Activated CD8-positive, alpha-beta memory T cell treated with anti-CD3 and anti-CD28 coated beads, Interleukin-2, amount 50 U/mL, for 24 hours (primary cell): ENCODE results near the gene SLC4A1AP.
A peak's percentile ranks its signal among the peaks of the same experiment; 100 is the strongest.
"Not testable (repeated sequence)": the region's sequence is repeated elsewhere in the genome, so short reads cannot be mapped to it uniquely, and the experiment has no call there.

Experiments used
- DNase-seq: peaks from one replicate; pipeline ENCODE4 v3.0.0-alpha.2; 2020; ENCODE audit errors: extremely low read depth

Gene SLC4A1AP, protein sequence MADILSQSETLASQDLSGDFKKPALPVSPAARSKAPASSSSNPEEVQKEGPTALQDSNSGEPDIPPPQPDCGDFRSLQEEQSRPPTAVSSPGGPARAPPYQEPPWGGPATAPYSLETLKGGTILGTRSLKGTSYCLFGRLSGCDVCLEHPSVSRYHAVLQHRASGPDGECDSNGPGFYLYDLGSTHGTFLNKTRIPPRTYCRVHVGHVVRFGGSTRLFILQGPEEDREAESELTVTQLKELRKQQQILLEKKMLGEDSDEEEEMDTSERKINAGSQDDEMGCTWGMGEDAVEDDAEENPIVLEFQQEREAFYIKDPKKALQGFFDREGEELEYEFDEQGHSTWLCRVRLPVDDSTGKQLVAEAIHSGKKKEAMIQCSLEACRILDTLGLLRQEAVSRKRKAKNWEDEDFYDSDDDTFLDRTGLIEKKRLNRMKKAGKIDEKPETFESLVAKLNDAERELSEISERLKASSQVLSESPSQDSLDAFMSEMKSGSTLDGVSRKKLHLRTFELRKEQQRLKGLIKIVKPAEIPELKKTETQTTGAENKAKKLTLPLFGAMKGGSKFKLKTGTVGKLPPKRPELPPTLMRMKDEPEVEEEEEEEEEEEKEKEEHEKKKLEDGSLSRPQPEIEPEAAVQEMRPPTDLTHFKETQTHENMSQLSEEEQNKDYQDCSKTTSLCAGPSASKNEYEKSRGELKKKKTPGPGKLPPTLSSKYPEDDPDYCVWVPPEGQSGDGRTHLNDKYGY

DNA sequence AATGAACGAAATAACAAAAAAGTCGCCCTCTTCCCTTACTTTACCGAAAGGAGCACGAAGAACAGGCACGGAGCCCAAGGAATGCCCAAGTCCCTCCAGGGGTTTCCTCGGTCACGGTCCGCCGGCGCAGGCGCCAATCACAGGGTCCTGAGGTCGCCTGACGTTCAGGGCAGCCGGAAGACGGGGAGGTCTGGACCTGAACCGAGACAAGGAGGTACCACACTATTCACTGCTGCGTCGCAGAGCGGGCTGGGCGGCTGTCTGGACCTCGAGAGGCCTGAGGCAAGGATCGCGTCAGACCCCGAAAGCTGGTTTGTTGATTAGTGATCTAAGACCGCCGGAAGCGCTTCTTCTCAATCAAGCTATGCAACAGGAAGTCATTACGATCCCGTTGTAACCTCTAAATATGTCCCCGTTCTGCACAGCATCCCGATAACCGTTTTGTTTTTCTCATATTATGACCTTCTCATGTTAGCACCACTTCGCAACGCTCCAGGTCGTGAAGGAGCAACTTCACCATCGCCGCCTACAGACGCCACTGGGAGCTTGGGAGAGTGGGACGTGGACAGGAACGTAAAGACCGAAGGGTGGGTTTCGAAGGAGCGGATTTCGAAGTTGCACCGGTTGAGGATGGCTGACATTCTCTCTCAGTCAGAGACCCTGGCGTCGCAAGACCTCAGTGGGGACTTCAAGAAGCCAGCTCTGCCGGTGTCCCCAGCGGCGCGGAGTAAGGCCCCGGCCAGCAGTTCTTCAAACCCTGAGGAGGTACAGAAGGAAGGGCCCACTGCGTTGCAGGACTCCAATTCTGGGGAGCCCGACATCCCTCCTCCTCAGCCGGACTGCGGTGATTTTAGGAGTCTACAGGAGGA, at the start of gene SLC4A1AP, which contains the start of gene SUPT7L:
TSS of gene SLC4A1AP (plus strand) at position 605 of the 869 bp plus-strand sequence. CDS start at position 631, 26 bp downstream.
TSS of gene SUPT7L (minus strand) at position 330 of the 869 bp plus-strand sequence. CDS start 1,422 bp downstream, outside the sequence.
- peak; percentile 49 for DNase-seq

DNA sequence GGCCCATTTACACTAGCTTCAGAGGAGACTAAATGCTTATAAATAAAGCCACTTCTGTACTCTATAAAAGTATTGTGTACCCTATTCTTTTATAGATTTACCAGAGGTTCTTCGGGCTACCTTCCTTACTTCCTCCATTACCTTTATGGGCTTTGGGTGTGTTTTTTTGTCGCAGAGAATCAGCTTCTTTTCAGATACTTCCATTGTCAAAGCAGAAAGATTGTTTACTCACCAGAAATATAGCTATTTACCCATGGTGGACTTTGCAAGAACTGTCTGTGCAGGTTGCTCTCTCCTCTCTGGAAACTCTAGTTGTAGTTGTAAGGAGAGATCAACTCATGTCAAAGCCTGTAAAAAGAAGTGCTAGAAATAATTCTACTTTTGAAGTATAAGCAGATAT, 49.7 kb upstream of the SLC4A1AP start:
- DNase-seq: no peak

DNA sequence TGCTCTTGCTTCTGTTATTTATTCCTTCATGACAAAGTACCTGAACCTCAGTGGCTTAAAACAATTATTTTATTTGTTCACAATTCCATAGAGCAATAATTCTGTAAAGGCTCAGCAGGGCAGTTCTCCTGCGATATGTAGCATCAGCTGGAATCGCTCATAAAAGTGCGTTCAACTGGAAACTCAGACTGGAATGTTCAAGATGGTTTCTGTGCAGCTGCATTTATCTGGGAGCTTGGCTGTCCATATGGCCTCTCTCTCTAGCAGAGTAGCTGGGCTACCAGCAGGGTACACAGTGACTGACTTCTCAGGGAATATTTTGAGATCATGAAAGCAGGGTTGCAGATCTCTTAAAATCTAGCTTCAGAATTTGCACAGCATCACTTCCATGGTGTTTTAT, 48.4 kb upstream of the SLC4A1AP start:
- DNase-seq: no peak

DNA sequence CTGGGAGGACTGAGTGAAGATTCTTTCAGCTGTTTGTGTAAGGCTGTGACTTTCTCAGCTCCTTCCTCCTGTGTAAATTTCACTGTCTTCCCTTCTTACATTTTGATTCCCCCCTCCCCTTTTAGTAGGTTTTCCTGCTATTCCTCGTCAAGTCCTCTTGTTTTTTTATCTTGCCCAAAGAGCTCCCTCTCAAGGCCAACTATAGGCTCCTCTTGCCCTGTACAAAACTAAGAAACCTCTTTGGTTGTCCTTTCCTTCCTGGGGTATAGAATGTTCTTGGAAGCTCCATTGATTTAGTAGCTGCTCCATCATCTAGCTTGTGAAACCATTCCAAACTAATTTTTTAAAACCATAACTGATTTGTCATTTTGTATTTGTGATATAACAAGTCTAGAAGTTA, 42.2 kb upstream of the SLC4A1AP start:
- no peak for DNase-seq

DNA sequence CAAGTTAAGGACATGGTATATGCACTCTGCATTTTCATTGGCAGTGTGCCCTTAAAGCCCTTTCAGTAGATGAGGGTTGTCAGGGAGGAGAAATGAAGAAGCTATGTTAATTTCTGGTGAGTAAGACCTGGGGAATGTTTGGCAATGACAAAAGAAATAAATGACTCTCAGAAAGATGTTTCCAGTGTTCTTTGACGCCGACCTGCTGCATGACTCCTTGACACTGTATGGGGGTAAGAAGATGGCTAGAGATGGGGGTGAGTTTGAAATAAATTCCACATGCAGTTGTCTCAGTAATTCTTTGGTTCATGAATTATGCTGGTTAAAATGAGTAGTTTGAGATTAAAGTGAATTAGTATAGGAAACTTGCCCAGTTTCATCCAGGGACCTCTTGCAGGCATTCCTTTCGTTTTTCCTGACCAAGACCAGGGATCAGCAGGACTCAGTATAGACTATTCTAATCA, 40.7 kb upstream of the SLC4A1AP start:
- DNase-seq: no peak

DNA sequence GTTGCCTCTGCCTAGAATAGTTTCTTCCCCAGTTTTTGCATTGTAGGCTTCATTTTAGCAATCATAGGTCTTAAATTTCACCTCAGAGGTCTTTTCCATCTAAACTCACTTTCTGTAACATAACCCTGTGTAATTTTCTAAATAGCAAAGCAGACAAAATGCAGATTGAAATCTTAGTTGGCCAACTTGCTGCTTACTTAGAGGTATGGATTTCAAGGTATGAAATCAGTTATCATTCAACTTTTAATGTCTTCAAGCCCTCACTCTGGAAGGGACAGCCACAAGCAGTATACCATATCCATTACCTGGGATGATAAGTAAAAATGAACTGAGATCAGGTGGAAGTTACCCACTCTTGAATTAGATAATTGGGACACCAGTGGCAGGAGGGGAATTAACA, 38.7 kb upstream of the SLC4A1AP start:
- DNase-seq: no peak

DNA sequence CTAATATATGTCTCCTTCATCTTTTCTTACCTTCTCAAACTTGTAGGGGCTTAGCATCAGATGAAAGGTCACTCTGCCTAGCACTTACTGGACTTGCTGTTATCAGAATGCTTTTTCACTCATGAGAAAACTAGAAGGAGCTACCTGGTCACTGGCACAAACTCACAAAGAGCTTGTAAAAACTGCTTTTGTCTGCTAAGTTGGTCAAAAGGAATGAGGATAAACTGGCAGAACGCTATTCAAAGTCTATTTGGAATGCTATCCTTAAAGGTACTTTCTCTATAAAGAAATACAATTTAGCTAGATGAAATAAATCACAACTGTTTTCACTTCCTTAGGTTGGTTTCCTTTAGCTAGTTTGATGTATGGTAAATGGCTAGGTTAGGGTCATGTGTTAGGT, 37.4 kb upstream of the SLC4A1AP start:
- DNase-seq: not testable (repeated sequence)

DNA sequence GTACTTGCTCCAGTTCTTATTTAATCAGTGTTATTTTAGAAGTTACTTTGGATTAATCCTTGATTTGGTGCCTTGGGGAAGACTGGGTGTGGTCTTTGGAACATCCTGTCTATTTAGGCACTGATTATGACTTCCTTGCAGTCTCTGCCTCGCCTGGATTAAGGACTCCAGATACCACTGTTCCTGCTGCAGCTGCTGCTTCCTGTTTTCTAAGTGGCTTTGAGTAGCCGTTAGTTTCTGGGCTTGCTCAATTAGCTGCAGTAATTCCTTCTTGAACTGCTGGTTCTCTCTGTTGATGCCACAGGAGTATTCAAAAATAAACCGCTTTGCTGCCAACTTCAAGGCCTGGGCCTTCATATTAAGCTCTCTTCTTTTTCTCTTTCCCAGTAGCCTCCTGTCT, 36.8 kb upstream of the SLC4A1AP start:
- not testable (repeated sequence) for DNase-seq

DNA sequence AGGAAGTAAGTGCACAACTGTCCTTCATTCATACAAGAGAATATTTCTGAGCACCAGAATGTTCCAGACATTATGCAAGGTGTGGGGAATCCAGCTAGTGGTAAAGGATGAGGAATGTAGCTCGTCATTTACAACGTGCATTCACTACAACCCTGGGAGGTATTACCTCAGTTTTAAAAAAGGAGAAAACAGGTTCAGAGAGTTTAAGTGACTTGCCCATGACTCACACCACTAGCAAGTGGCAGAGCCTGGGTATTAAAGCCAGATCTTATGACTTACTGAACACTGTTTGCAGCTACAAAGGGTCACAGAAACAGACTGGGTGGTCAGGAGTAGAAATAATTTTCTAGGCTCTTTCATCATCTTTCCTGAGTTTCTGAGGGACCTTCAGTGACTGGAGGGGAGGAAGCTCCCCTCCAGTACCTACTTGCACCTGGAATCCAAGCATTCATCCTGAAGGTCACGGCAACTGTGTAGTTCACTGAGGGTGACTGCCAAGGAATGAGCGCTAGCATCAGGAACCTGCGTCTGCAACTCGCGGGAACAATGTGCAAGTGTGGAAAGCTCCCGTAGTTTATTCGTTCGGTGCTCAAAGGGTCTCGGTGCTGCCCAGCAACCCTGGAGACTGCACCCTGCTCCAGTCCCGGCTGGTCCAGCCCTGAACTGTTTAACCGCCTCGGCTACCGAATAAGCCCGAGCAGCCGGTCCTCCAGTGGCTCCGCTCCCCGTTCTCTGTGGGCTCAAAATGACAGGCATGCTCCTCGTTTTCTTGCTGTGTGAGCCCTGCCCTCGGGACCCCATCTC, 35.5 kb upstream of the SLC4A1AP start:
- no peak for DNase-seq

DNA sequence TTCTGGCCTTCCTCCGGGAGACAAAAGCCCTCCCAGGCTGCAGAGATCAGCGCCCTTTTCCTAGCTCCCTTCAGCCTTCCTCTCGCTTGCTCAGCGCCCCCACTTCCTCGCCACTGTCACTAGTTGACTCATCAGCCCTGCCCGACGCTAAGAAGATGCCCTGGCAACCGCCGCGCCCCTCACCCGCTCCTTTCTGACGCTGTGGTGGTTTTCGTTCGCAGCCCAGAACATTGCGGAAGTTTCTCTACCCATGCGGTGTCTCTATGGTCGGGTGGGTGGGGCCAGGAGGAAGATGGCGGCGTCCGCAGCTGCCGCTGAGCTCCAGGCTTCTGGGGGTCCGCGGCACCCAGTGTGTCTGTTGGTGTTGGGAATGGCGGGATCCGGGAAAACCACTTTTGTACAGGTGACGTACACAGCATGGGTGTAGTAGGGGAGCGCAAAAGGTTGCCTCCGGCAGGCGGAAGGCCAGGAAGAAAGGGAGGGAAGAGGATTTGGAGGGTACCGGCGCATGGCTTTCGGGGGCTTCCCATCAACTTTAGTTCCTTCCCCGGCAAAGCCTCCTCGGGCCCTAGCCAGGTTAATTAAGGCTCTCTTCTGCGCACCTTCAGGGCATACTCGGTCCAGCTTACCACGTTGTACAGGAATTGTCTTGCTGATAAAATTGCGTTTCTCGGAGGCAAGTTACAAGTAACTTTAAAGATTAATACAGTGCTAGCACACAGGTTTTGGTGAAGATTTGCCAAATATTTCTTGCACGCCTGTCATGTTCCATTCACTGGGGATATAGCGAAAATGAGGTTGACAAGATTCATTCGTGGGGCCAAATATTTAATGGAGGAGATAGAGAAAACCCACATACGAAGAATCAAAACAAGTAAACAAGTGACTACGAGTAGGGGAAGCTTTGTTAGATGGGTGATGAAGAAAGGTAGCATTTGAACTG, 34.7 kb upstream of the SLC4A1AP start, which contains the start of the genes CCDC121 and GPN1:
TSS of gene CCDC121 (minus strand) at position 246 of the 943 bp plus-strand sequence. CDS start 1,213 bp downstream, outside the sequence.
TSS of gene GPN1 (plus strand) at position 284 of the 943 bp plus-strand sequence. CDS start at position 293, 9 bp downstream.
- peak; percentile 97 for DNase-seq

DNA sequence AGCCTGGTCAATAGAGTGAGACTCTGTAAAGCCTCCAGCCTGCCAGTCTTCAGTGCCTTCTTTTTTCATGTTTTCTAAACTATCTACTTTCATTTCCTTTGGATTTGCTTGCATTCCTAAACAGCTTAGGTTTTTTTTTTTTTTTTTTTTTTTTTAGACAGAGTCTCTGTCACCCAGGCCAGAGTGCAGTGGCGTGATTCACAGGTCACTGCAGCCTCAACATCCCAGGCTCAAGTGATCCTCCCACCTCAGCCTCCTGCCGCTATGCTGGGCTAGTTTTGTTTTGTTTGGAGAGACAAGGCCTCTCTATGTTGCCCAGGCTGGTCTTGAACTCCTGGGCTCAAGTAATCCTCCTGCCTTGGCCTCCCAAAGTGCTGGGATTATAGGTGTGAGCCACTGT, 33.4 kb upstream of the SLC4A1AP start:
- DNase-seq: not testable (repeated sequence)

DNA sequence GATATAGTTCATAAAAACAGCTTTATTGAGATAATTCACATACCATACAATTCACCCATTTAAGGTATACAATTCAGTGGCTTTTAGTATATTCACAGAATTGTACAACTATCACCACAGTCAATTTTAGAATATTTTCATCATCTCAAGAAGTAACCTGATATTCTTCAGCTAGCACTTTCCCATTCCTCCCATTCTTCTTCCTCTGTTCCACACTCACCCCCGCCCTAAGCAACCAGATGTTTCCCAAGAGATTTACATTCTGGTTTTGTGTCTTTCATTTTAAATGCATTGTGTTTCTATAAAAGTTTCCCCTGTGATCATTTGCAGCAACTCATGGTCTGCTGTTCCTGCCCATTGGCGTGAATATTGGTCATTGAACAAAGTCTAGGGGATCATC, 29.4 kb upstream of the SLC4A1AP start:
- DNase-seq: no peak

DNA sequence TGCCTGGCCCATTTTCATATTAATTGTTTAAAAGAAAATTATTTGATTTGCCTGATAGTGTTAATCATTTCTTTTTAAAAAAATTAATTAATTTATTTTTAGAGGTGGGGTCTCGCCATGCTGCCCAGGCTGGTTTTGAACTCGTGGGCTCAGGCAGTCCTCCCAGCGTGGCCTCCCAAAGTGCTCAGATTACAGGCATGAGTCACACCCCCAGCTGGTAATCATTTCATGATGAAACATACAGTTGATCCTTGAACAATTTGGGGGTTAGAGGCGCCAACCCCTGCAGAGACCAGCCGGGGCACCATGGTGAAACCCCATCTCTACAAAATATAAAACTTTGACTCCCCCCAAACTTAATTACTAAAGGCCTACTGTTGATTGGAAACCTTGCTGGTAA, 26.9 kb upstream of the SLC4A1AP start:
- no peak for DNase-seq

DNA sequence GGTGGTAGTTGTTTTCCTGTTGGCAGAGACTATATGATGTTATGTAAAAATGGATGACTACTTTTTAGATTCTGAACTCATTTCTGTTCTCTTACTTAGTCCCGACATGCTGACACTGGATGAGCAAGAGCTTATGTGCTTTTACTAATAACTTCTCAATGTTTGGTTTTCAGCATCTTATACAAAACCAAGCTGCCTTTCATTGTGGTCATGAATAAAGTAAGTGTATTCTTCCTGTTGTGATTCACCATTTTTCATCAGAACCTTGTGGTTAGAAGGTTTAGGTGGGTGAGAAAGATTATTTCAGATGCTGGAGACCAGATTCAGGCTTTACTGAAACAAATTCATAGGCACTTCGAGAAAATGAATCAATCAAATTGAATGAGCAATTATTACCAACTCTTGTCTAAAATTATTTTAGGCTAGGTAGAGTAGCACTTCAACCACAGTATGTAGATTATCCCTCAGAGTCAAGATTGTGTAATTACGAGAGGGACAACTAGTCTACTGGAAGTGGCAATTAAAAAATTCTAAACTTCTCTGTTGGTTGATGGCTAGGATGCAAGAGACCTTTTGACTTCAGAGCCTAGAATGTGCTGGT, 25.6 kb upstream of the SLC4A1AP start:
- DNase-seq: no peak

DNA sequence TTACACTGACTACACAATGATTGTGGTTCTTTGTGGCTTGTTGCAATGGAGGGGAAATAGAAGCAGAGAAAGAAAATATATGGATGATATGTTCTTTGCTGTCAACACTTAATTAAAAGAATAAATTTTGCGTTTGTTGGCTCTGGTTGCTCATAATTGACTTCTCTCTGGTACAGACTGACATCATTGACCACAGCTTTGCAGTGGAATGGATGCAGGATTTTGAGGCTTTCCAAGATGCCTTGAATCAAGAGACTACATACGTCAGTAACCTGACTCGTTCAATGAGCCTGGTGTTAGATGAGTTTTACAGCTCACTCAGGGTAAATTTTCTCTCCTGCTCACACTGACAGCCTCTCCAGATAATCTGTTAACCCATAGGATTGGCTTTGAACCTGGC, 25.0 kb upstream of the SLC4A1AP start:
- no peak for DNase-seq

DNA sequence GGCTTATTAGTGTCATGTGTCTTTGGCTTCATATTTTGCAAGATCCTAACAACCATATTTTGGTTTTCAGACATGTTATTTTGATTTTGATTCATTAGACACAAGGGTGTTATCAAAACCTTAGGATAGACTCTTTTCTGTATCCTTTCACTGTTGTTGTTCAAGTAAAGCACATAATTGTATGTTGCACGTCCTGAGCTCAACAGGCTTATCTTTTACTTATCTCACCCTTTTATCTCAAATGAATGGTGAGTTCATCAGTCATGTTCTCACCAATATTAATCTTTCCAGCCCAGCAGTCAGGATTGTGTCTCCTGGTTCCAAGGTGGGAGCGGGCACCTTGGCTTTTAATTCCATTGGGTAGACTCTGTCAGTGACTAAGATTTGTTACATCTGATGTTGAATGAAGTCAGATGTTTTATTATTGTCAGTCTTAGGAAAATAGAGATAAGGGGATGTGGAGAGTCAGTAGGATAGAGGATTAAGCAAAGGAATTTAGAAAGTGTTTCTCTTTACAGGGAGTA, 22.9 kb upstream of the SLC4A1AP start:
- no peak for DNase-seq

DNA sequence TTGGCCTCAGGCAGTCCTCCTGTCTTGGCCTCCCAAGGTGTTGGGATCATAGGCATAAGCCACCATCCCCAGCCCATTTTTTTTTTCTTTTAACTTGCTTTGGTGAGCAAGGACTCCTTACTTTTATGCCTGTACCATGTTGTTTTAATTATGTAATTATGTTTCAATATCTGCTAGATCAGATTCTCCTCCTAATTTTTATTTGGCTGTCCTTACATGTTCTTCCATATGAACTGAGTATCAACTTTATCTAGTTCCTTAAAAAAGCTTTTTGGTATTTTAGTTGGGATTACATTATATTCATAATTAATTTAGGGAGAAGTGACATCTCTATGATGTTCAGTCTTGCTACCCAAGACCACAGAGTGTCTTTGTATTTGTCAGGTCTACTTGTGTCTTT, 18.5 kb upstream of the SLC4A1AP start:
- DNase-seq: no peak

DNA sequence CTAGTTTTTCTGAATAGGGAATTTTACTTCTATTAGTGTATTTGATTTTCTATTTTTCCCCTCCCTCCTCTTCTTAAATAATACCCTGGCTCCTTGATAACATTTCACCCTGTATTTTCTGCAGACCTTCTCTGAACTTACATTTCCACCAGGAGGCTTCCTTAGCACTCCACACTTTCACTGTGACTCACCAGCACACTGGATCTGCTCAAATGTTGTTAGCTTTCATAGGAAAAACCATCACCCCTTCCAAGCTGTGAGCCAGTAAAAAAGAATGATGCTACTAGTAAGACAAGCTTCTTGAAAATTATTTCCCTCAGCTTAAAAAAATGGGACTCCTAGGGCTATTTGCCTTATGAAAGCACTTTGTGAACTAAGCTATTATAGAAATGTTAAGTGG, 16.4 kb upstream of the SLC4A1AP start:
- no peak for DNase-seq

DNA sequence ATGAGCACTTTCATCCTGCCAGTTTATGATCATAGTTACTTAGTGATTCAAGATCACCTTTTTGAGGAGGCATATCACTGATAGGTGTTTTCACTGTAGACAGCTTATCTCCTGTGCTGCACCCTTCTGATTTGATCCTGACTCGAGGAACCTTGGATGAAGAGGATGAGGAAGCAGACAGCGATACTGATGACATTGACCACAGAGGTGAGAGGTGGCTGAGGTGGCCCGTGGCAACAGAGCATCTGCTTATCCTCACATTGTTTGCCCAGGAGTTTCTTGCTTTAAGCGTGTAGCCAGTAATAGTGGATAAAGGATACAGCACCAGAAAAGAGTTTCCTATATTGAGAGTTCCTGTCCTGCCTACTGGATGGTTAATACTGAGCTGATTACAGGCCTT, 16.0 kb upstream of the SLC4A1AP start:
- no peak for DNase-seq
